HG03439 (cell line): ENCODE results near the gene TMBIM6.
A peak's percentile ranks its signal among the peaks of the same experiment; 100 is the strongest.
"Not testable (repeated sequence)": the region's sequence is repeated elsewhere in the genome, so short reads cannot be mapped to it uniquely, and the experiment has no call there.

ENCODE experiments used
- ATAC-seq: cut with Tn5 transposase; IDR thresholded peaks from one replicate; pipeline ENCODE4 v1.9.1; 2021; ENCODE audit warnings: mild to moderate bottlenecking, moderate library complexity; ENCODE audit not compliant: unreplicated experiment

TMBIM6 gene

DNA sequence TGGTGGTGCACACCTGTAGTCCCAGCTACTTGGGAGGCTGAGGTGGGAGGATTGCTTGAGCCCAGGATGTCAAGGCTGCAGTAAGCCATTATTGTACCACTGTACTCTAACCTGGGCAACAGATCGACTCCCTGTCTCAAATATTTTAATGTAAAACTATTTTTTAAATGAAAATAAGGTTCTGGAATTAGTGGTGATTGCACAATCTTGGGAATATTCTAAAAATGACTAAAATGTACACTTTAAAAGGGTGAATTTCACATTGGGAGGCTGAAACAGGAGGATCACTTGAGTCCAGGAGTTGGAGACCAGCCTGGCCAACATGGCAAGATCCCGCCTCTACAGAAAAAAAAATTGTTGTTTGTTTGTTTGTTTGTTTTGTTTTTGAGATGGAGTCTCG, 12.9 kb upstream of the TMBIM6 start:
- no peak for ATAC-seq

DNA sequence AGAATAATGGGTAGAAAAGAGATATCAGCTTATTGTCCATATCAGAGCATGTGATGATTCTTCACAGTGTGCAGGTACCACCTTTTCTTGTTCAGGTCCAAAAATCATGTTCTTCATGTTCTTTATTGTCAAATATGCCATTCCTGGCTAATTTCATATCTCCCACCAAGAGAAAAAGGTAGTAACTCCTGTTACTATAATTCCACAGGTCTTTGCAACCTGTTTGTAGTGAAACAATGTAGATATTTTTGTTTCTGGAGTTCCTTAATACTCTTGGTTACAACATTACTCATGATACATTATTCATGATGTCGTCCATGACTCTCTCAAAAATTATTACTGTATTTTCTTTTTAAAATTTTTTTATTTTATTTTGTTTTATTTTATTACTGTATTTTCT, 11.3 kb upstream of the TMBIM6 start:
- no peak for ATAC-seq

- ATAC-seq: no peak
These were observed 10.7 kb upstream of the TMBIM6 start for GRCh38 chr12:49730568-49731101.

- ATAC-seq: no peak
These were observed 7.9 kb upstream of the TMBIM6 start for GRCh38 chr12:49733219-49734017.

GRCh38 chr12:49734900-49735299, 6.5 kb upstream of the TMBIM6 start:
- not testable (repeated sequence) for ATAC-seq

DNA sequence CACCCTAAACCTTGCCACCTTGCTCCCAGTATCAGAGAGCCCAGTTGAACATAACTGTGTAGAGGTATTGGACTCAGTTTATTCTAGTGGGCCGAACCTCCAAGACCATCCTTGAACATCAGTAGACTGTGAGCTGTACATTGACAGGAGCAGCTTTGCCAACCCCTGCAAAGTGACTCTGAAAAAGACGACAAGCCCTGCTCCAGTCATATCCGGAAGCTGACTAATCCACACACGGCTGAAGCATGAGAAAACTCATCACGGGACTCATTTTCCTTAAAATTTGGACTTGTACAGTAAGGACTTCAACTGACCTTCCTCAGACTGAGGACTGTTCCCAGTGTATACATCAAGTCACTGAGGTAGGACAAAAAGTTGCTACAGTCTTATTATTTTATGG, 2.6 kb upstream of the TMBIM6 start:
- ATAC-seq: not testable (repeated sequence)

DNA sequence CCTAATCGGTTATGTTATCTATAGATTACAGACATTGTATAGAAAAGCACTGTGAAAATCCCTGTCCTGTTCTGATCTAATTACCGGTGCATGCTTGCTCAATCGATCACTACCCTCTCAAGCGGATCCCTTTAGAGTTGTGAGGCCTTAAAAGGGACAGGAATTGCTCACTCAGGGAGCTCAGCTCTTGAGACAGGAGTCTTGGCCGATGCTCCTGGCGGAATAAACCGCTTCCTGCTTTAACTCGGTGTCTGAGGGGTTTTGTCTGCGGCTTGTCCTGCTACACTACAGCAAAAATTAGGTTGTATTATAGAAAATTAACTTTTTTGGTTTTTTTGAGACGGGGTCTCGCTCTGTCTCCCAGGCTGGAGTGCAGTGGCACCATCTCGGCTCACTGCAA, 1.1 kb upstream of the TMBIM6 start:
- not testable (repeated sequence) for ATAC-seq

GRCh38 chr12:49741882-49742620, 694 bp downstream of the TMBIM6 start:
- peak; percentile 50 for ATAC-seq

GRCh38 chr12:49744363-49744885, 3.1 kb downstream of the TMBIM6 start:
- ATAC-seq: no peak

- no peak for ATAC-seq
These were observed 6.9 kb downstream of the TMBIM6 start for GRCh38 chr12:49748306-49748705.

GRCh38 chr12:49748800-49749199, 7.4 kb downstream of the TMBIM6 start:
- no peak for ATAC-seq

DNA sequence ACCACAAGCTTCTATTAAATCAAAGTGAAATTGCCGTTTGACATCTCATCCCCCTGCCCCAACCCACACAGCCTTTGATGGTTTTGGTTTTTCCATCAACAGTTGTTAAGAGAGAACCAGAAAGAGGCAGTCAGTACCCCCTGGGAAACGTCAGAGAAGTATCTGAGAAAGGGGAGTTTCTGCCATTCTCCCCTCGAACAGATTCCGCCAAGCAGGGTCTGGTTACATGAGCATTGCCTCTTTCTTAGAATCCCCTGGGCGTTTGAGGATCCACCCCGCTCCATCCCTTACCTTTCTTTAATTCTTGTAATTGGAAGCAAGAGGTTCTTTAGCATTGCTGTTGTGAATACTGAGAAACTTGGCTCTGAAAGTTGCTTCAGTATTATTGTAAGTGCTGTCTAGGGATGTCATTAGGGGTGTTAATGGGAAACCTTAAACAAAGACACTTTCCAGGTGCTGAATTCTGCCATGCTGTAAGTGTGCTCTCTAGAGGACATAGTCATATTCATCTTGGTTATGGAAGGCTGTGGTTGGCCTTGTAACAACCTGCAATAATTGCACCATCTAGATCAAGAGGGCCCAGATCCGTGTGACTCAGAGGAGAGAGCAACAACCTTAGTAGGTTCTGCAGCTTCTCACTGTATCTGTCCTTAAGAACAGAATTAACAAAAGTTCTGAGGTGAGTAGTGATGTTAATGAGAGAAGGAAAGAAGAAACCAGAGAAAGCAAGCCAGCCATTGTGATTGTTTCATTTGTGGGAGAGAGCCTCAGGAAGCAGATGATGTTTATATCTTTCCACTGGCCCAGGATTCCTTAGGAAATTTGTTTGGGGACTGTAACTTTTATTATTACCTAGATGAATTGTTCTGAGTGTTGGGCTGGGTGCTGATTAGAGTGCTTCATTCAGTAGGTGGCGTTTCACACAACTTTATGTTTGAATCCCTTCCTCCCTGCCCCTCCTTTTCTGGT, 9.0 kb downstream of the TMBIM6 start:
- ATAC-seq: no peak

- ATAC-seq: no peak
These were observed 9.6 kb downstream of the TMBIM6 start for GRCh38 chr12:49750996-49751393.

- no peak for ATAC-seq
These were observed 20.5 kb downstream of the TMBIM6 start for GRCh38 chr12:49761677-49762467.

GRCh38 chr12:49762468-49762847, 21.1 kb downstream of the TMBIM6 start:
- ATAC-seq: no peak

- ATAC-seq: no peak
These were observed 21.7 kb downstream of the TMBIM6 start for GRCh38 chr12:49763006-49763591.

- ATAC-seq: no peak
These were observed 22.8 kb downstream of the TMBIM6 start for GRCh38 chr12:49764126-49764525.

DNA sequence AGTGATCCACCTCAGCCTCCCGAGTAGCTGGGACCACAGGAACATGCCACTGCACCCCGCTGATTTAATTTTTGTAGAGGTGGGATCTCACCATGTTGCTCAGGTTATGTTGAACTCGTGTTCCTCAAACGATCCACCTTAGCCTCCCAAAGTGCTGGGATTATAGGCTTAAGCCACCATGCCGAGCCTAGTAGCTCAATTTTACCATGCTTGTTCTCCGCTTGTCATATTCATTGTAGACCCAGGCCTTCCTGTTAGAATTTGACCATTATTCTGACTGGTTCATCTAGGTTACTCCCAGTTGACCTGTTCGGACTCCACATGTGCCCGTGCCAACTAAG, 24.7 kb downstream of the TMBIM6 start:
- ATAC-seq: no peak

DNA sequence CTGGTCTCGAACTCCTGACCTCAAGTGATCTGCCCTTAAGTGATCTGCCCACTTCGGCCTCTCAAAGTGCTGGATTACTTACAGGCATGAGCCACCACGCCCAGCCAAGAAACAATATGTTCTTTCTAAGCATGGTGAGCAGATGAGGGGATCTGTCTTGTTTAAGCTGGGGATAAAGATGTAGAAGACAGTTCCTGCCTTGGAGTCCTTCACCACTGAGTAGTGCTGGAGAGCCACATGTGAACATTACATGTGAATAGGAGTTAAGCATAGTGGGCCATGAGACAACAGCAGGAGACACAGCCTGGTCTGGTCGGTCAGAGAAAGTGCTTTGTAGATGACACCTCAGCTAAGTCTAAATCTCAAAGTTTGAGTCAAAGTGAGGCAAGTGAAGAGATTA, 26.0 kb downstream of the TMBIM6 start:
- no peak for ATAC-seq

GRCh38 chr12:49773102-49773501, 31.7 kb downstream of the TMBIM6 start:
- not testable (repeated sequence) for ATAC-seq
